Measurements from ENCODE around the gene PLXNA1. TPM values are rescaled to one million over a fixed set of nuclear protein-coding genes. Genes with fewer than 3 reads are reported as not detected.

Gene PLXNA1
- total and polyA plus RNA-seq, 2 of the 8 experiments (the other 6 are each of a cell fraction or from before 2014, with no cell fraction given), result 47.5 to 54.9 TPM

- FAIRE-seq, result no peak
- no peak overlapping the region for H2BK12ac ChIP-seq (ENCODE audit: low read depth, low read length)
- WGBS, 2 experiments (ENCODE audit: extremely low coverage in 1 of 2, insufficient coverage in 1 of 2, insufficient read length in 1 of 2, insufficient replicate concordance in 2 of 2, low coverage in 1 of 2, low lambda C conversion rate in 2 of 2, missing lambda C conversion rate in 1 of 2), result 91% methylated on average over 23 of the region's 35 CpGs; no CpG with 5 or more reads in 1 of the 2 experiments
Observed at GRCh38 chr3:127014536-127015281, 31.8 kb downstream of the PLXNA1 start.

More at GRCh38 chr3:127014536-127015281, 31.8 kb downstream of the PLXNA1 start:
- H3K9me3 ChIP-seq (ENCODE audit: insufficient read depth in 2 of 2, low read depth in 1 of 2, low read length in 1 of 2), result no peaks in the 10 kb centered on the region
- no peak overlapping the region for H2AK5ac ChIP-seq (ENCODE audit: low read depth, low read length)
- H2BK15ac ChIP-seq (ENCODE audit: low read length), result no peak overlapping the region
- peaks cover 4 to 50% (median 33%) of the 10 kb centered on the region in 4 experiments; a peak in 6 of 8 replicates for H3K36me3 ChIP-seq (ENCODE audit: control insufficient read depth in 2 of 4, insufficient read depth in 4 of 4, low read length in 3 of 4)
- H4K20me1 ChIP-seq (replicated peaks in 1 of 2; ENCODE audit: control insufficient read depth in 1 of 2, insufficient read depth in 2 of 2, low read length in 2 of 2), result peaks cover 3 to 16% of the 10 kb centered on the region in 2 experiments
- H2BK120ac ChIP-seq (replicated peaks; ENCODE audit: low read depth, low read length), result no peak overlapping the region
- H3K27me3 ChIP-seq (replicated peaks in 1 of 4; ENCODE audit: control insufficient read depth in 3 of 4, extremely low read depth in 1 of 4, insufficient read depth in 3 of 4, low read length in 3 of 4), result no peaks in the 10 kb centered on the region
- ChIA-PET POLR2A (ENCODE audit: partially characterized antibody) (no interaction called here), CTCF (ENCODE audit: partially characterized antibody) (interaction anchor here (0.6 to 1.4 kb wide), 4 partner anchors 13 to 529 kb away, joined by 3 to 4 read pairs (median 3); no protein-coding TSS in a partner anchor)
- no peak overlapping the region for H2BK20ac ChIP-seq (ENCODE audit: low read length)
- no peak overlapping the region for H3K23ac ChIP-seq (ENCODE audit: insufficient read length)
- no peak for DNase-seq (ENCODE audit: low read depth in 1 of 2, low spot score in 2 of 2)
- TF ChIP-seq EGR1 (IDR thresholded peaks at IDR 0.05; ENCODE audit: borderline replicate concordance, low read depth, low read length) (no peak), CHD2 (IDR thresholded peaks at IDR 0.05; ENCODE audit: low read length) (no peak), RNF2 (IDR thresholded peaks at IDR 0.05; ENCODE audit: borderline replicate concordance, low read depth, low read length, missing control alignments, poor library complexity, severe bottlenecking) (no peak), SAP30 (IDR thresholded peaks at IDR 0.05; ENCODE audit: insufficient read depth, insufficient replicate concordance, low read length) (no peak), GTF2F1 (IDR thresholded peaks at IDR 0.05; ENCODE audit: borderline replicate concordance, low read depth, low read length) (no peak), ATF2 (IDR thresholded peaks at IDR 0.05; ENCODE audit: low read length) (no peak), KDM5A (IDR thresholded peaks at IDR 0.05; ENCODE audit: low read length) (no peak), POLR2AphosphoS5 (IDR thresholded peaks at IDR 0.05; ENCODE audit: low read depth, low read length) (no peak), CTBP2 (IDR thresholded peaks at IDR 0.05; ENCODE audit: borderline replicate concordance, insufficient read depth, insufficient read length, low read length) (no peak), HDAC6 (IDR thresholded peaks at IDR 0.05; ENCODE audit: low read depth, low read length) (no peak)
- no peak overlapping the region for H3K14ac ChIP-seq (ENCODE audit: insufficient read length)
- H4K91ac ChIP-seq (replicated peaks; ENCODE audit: insufficient read length, low read length), result no peak overlapping the region
- no peak overlapping the region for H2BK5ac ChIP-seq (ENCODE audit: low read depth, low read length)
- no peak overlapping the region for H4K8ac ChIP-seq (ENCODE audit: extremely low read depth, insufficient read depth, low read length)
- no peak overlapping the region for H3K4me3 ChIP-seq (ENCODE audit: extremely low read depth in 1 of 4, insufficient read depth in 2 of 4, low read depth in 3 of 4, low read length in 4 of 4)
- no peak overlapping the region for H3K4me2 ChIP-seq (ENCODE audit: insufficient read depth in 1 of 2, low read depth in 2 of 2, low read length in 2 of 2)
- H2AFZ ChIP-seq (ENCODE audit: low read length), result no peak overlapping the region
- H3K79me1 ChIP-seq (ENCODE audit: low read depth, low read length), result 0 out of 2 replicates have a peak, but pooled peaks cover 2% of the 10 kb centered on the region
- no peak overlapping the region for H4K5ac ChIP-seq (ENCODE audit: insufficient read length, low read depth, low read length)
- H3K4me1 ChIP-seq (replicated peaks in 1 of 4; ENCODE audit: control insufficient read depth in 3 of 4, insufficient read depth in 4 of 4, low read length in 3 of 4), result no peaks in the 10 kb centered on the region
- H3K56ac ChIP-seq (replicated peaks; ENCODE audit: insufficient read length, low read depth, low read length), result no peak overlapping the region
- H3K79me2 ChIP-seq (ENCODE audit: control insufficient read depth in 1 of 2, insufficient read depth in 2 of 2, low read length in 2 of 2), result no peaks in the 10 kb centered on the region
- H3K18ac ChIP-seq (ENCODE audit: extremely low read depth, low read length), result no peak overlapping the region
- no peak overlapping the region for H3K27ac ChIP-seq (ENCODE audit: low read depth, low read length)
- no peak overlapping the region for H3K9ac ChIP-seq (replicated peaks in 1 of 4; ENCODE audit: extremely low read depth in 1 of 4, low read depth in 3 of 4, low read length in 3 of 4)
- no peak overlapping the region for H3K4ac ChIP-seq (replicated peaks; ENCODE audit: insufficient read length, low read depth, low read length)
- no peaks in the 10 kb centered on the region for H3K23me2 ChIP-seq (ENCODE audit: low read depth, low read length)

Measured in H1 (cell line).